SK-N-SH (cell line): ENCODE measurements around the gene TLX3. TPM values are rescaled to one million over a fixed set of nuclear protein-coding genes. Genes with fewer than 3 reads are reported as not detected.

Experiments used
- CTCF ChIA-PET: fragments of 300-600, 350-600 bp; formaldehyde crosslinking; extraction: SDS; loops from one replicate; lab custom pipeline; 2021; lab: Yijun Ruan, JAX
- POLR2A ChIA-PET: fragments of 350-600 bp; sonication (Branson Sonifier 250); formaldehyde crosslinking; extraction: SDS; loops from one replicate; lab custom pipeline; 2020; ENCODE audit warnings: antibody characterized with exemption, inconsistent platforms; lab: Yijun Ruan, JAX
- DNase-seq: peaks from one replicate; pipeline ENCODE4 v3.0.0; 2012
- H2AFZ ChIP-seq: fragments of 200-600 bp; sonication (generic); 2 replicates; pipeline ENCODE4 v1.8.1; 2016; ENCODE audit warnings: antibody characterized with exemption, mild to moderate bottlenecking, low read depth
- H3F3A ChIP-seq: fragments of 200-600 bp; sonication (generic); replicated peaks from 2 replicates; pipeline ENCODE3; 2016; ENCODE audit warnings: antibody characterized with exemption, mild to moderate bottlenecking; ENCODE audit not compliant: insufficient read depth
- H3K27ac ChIP-seq, 2 experiments: fragments of 200-500 bp in 1 of 2; fragments of 200-600 bp in 1 of 2; sonication (Bioruptor generic) in 1 of 2; sonication (generic), shearing (Covaris generic) in 1 of 2; 2 replicates each; pipeline versions ENCODE4 v1.5.1 to v1.6.1; 2014 to 2016; ENCODE audit warnings: low read depth in 2 of 2, inconsistent platforms in 1 of 2, low read length in 1 of 2, mild to moderate bottlenecking in 1 of 2, mixed read lengths in 1 of 2
- H3K27me3 ChIP-seq: fragments of 200-600 bp; sonication (generic), shearing (Covaris generic); 2 replicates; pipeline ENCODE4 v1.6.1; 2016; ENCODE audit warnings: mixed run types; ENCODE audit not compliant: insufficient read depth
- H3K36me3 ChIP-seq, 2 experiments: fragments of 200-500 bp in 1 of 2; fragments of 200-600 bp in 1 of 2; sonication (Bioruptor generic) in 1 of 2; sonication (generic) in 1 of 2; replicated peaks in 1 of 2; 2 replicates each; pipeline versions ENCODE3 to v1.5.1; 2014 to 2016; ENCODE audit warnings: low read length in 1 of 2, mild to moderate bottlenecking in 1 of 2; ENCODE audit not compliant: insufficient read depth in 2 of 2, control insufficient read depth in 1 of 2
- H3K4me1 ChIP-seq, 2 experiments: fragments of 200-500 bp in 1 of 2; fragments of 200-600 bp in 1 of 2; sonication (Bioruptor generic) in 1 of 2; sonication (generic), shearing (Covaris generic) in 1 of 2; 2 replicates each; pipeline versions ENCODE4 v1.5.1 to v1.6.1; 2014 to 2016; ENCODE audit warnings: low read depth in 1 of 2, low read length in 1 of 2, mixed run types in 1 of 2; ENCODE audit not compliant: insufficient read depth in 2 of 2, control insufficient read depth in 1 of 2
- H3K4me2 ChIP-seq: fragments of 200-600 bp; sonication (generic), shearing (Covaris generic); 2 replicates; pipeline ENCODE4 v1.6.1; 2017; ENCODE audit warnings: mixed run types
- H3K4me3 ChIP-seq, 2 experiments: fragments of 200-500 bp in 1 of 2; fragments of 200-600 bp in 1 of 2; sonication (Bioruptor generic) in 1 of 2; sonication (generic), shearing (Covaris generic) in 1 of 2; 2 replicates each; pipeline versions ENCODE4 v1.5.1 to v1.8.1; 2014 to 2016; ENCODE audit warnings: low read depth in 2 of 2, inconsistent platforms in 1 of 2, low read length in 1 of 2, mild to moderate bottlenecking in 1 of 2, mixed read lengths in 1 of 2, moderate library complexity in 1 of 2
- H3K79me2 ChIP-seq: fragments of 200-600 bp; sonication (generic); 2 replicates; pipeline ENCODE4 v1.8.1; 2017; ENCODE audit warnings: mild to moderate bottlenecking; ENCODE audit not compliant: insufficient read depth
- H3K9ac ChIP-seq: fragments of 200-600 bp; sonication (generic); 2 replicates; pipeline ENCODE4 v1.6.1; 2017; ENCODE audit warnings: mixed run types
- H3K9me2 ChIP-seq: fragments of 200-600 bp; sonication (generic); 2 replicates; pipeline ENCODE4 v1.6.1; 2017; ENCODE audit warnings: mixed run types
- H3K9me3 ChIP-seq: fragments of 200-600 bp; sonication (generic); 2 replicates; pipeline ENCODE4 v1.6.1; 2017; ENCODE audit warnings: mixed run types, mild to moderate bottlenecking, moderate library complexity
- H4K20me1 ChIP-seq: fragments of 200-600 bp; sonication (generic); 2 replicates; pipeline ENCODE4 v1.6.1; 2017; ENCODE audit warnings: mild to moderate bottlenecking, mixed run types; ENCODE audit not compliant: insufficient read depth
- EP300 ChIP-seq, 2 experiments: IDR thresholded peaks; 2 replicates each; pipeline versions ENCODE4 v1.4.0 to v1.6.1; 2012; ENCODE audit warnings: borderline replicate concordance in 1 of 2, low read depth in 1 of 2, low read length in 1 of 2
- EZH2phosphoT487 ChIP-seq: fragments of 200-600 bp; sonication (generic); IDR thresholded peaks from 2 replicates; pipeline ENCODE4 v1.6.1; 2017; ENCODE audit warnings: low read depth, mixed run types, mild to moderate bottlenecking, antibody characterized with exemption, moderate library complexity, borderline replicate concordance
- FOSL2 ChIP-seq: IDR thresholded peaks from 2 replicates; pipeline ENCODE4 v1.4.0; 2012; ENCODE audit warnings: low read depth, mild to moderate bottlenecking, moderate library complexity, borderline replicate concordance
- FOXJ3 ChIP-seq: sonication (generic); formaldehyde crosslinking; IDR thresholded peaks from 2 replicates; pipeline ENCODE4 v1.5.1; 2020; ENCODE audit warnings: mild to moderate bottlenecking, missing genetic modification reagents
- FOXM1 ChIP-seq: IDR thresholded peaks from 2 replicates; pipeline ENCODE4 v1.4.0; 2012; ENCODE audit warnings: low read depth, mild to moderate bottlenecking
- JUND ChIP-seq: IDR thresholded peaks from 2 replicates; pipeline ENCODE4 v1.4.0; 2012
- MXI1 ChIP-seq: IDR thresholded peaks from 2 replicates; pipeline ENCODE4 v1.6.1; 2012; ENCODE audit warnings: mild to moderate bottlenecking, low read depth, low read length, improper control_type of control experiment
- NFIC ChIP-seq: IDR thresholded peaks from 2 replicates; pipeline ENCODE4 v1.4.0; 2012; ENCODE audit warnings: borderline replicate concordance
- NRF1 ChIP-seq: IDR thresholded peaks from 2 replicates; pipeline ENCODE4 v1.6.1; 2012; ENCODE audit warnings: low read depth, mild to moderate bottlenecking, low read length
- POLR2AphosphoS5 ChIP-seq: IDR thresholded peaks from 2 replicates; pipeline ENCODE4 v1.6.1; 2012; ENCODE audit warnings: low read depth, low read length
- RCOR1 ChIP-seq: fragments of 150-350 bp; IDR thresholded peaks from 2 replicates; pipeline ENCODE4 v1.6.1; 2017; ENCODE audit warnings: antibody characterized with exemption, low read length
- SMC3 ChIP-seq: IDR thresholded peaks from 2 replicates; pipeline ENCODE4 v1.6.1; 2012; ENCODE audit warnings: low read depth, low read length, improper control_type of control experiment
- TAF1 ChIP-seq: IDR thresholded peaks from 2 replicates; pipeline ENCODE4 v1.6.1; 2012; ENCODE audit warnings: low read depth, mild to moderate bottlenecking, low read length, moderate library complexity, borderline replicate concordance
- TCF12 ChIP-seq: IDR thresholded peaks from 2 replicates; pipeline ENCODE4 v1.4.0; 2012
- YY1 ChIP-seq: IDR thresholded peaks from 2 replicates; pipeline ENCODE4 v1.4.0; 2012; ENCODE audit warnings: low read depth, mild to moderate bottlenecking
- WGBS: methylation state at CpG from one replicate; pipeline ENCODE4 v1.1.6; 2017; ENCODE audit warnings: low lambda C conversion rate; 5-methylcytosine and 5-hydroxymethylcytosine counted together
- polyA plus RNA-seq, 3 experiments: library from polyadenylated mRNA; depleted of rRNA; stranded (reverse); fragments of >200 nt; gene quantifications; 2 replicates each; pipeline ENCODE4 v1.2.3, GENCODE V29; 2012
- TF ChIP-seq, protein P1 (sequence below): IDR thresholded peaks from 2 replicates; pipeline ENCODE4 v1.4.0; 2012; ENCODE audit warnings: low read depth, borderline replicate concordance
- TF ChIP-seq, protein P2 (sequence below): fragments of 200-600 bp; sonication (generic); IDR thresholded peaks from 2 replicates; pipeline ENCODE4 v1.6.1; 2017; ENCODE audit warnings: antibody characterized with exemption, mild to moderate bottlenecking, moderate library complexity
- TF ChIP-seq, protein P3 (sequence below): IDR thresholded peaks from 2 replicates; pipeline ENCODE4 v1.4.0; 2012; ENCODE audit warnings: low read depth
- TF ChIP-seq, protein P4 (sequence below): IDR thresholded peaks from 2 replicates; pipeline ENCODE4; 2012
- TF ChIP-seq, protein P5 (sequence below): fragments of 150-350 bp; IDR thresholded peaks from 2 replicates; pipeline ENCODE4 v1.6.1; 2017; ENCODE audit warnings: antibody characterized with exemption, low read length, low read depth, borderline replicate concordance

TLX3 gene
- polyA plus RNA-seq, 1 of the 3 experiments (the other 2 are of a cell fraction), result 4.7 TPM

DNA sequence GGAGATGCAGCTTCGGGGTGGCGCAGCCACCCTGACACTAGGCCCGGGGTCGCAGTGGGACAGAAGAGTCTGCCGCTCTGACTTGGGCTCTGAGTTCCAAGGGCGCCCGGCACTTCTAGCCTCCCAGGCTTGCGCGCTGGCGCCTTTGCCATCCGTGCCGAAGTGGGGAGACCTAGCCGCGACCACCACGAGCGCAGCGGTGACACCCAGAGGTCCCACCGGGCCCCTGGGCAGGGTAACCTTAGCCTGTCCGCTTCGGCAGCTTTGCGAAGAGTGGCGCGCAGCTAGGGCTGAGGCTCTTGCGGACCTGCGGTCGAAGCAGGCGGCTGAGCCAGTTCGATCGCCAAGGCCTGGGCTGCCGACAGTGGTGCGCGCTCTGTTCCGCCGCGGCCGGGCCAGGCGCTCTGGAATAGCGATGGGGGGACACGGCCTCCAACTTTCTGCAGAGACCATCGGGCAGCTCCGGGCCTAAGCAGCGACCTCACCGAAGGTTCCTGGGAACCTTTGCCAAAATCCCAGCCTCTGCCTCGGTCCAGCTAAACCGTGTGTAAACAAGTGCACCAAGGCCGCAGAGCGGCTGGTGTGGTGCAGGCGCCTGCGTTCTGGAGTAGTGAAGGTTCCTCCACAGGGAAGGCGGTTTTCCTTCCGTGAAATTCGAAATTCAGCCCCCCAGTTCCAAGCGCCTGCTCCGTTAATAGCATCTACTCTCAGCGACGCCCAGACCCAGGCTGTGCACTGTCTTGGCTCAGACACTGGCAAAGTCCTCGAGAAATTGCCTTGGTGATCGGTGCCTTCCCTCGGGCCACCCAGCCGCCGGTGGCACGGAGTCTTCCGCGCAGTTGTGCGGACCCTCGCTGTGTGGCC lies 7.4 kb downstream of the TLX3 start:
- Histone ChIP-seq H3K36me3 (no peaks in the 10 kb centered on the region), H3K79me2 (no peaks in the 10 kb centered on the region), H3K4me2 (no peak overlapping the region), H3K27ac (no peak overlapping the region), H3K27me3 (no peaks in the 10 kb centered on the region), H3K9me3 (no peaks in the 10 kb centered on the region), H3K4me3 (no peak overlapping the region), H3F3A (no peaks in the 10 kb centered on the region), H3K4me1 (peaks cover 0 to 25% of the 10 kb centered on the region in 2 experiments; a peak in 1 of 4 replicates), H4K20me1 (no peaks in the 10 kb centered on the region), H3K9ac (no peak overlapping the region), H2AFZ (no peak overlapping the region), H3K9me2 (no peaks in the 10 kb centered on the region)
- TF ChIP-seq RCOR1 (no peak), EP300 (IDR thresholded peaks at IDR 0.05; ENCODE audit: borderline replicate concordance in 1 of 2, low read depth in 1 of 2, low read length in 1 of 2) (no peak), TAF1 (no peak), FOXM1 (no peak), NRF1 (no peak), YY1 (no peak), JUND (no peak), SMC3 (no peak), MXI1 (no peak), FOSL2 (no peak), FOXJ3 (CRISPR knock-in tag) (no peak), POLR2AphosphoS5 (no peak), EZH2phosphoT487 (no peak), NFIC (no peak), TCF12 (no peak)
- TF ChIP-seq, protein P1, sequence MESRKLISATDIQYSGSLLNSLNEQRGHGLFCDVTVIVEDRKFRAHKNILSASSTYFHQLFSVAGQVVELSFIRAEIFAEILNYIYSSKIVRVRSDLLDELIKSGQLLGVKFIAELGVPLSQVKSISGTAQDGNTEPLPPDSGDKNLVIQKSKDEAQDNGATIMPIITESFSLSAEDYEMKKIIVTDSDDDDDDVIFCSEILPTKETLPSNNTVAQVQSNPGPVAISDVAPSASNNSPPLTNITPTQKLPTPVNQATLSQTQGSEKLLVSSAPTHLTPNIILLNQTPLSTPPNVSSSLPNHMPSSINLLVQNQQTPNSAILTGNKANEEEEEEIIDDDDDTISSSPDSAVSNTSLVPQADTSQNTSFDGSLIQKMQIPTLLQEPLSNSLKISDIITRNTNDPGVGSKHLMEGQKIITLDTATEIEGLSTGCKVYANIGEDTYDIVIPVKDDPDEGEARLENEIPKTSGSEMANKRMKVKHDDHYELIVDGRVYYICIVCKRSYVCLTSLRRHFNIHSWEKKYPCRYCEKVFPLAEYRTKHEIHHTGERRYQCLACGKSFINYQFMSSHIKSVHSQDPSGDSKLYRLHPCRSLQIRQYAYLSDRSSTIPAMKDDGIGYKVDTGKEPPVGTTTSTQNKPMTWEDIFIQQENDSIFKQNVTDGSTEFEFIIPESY, result no peak
- TF ChIP-seq, protein P2, sequence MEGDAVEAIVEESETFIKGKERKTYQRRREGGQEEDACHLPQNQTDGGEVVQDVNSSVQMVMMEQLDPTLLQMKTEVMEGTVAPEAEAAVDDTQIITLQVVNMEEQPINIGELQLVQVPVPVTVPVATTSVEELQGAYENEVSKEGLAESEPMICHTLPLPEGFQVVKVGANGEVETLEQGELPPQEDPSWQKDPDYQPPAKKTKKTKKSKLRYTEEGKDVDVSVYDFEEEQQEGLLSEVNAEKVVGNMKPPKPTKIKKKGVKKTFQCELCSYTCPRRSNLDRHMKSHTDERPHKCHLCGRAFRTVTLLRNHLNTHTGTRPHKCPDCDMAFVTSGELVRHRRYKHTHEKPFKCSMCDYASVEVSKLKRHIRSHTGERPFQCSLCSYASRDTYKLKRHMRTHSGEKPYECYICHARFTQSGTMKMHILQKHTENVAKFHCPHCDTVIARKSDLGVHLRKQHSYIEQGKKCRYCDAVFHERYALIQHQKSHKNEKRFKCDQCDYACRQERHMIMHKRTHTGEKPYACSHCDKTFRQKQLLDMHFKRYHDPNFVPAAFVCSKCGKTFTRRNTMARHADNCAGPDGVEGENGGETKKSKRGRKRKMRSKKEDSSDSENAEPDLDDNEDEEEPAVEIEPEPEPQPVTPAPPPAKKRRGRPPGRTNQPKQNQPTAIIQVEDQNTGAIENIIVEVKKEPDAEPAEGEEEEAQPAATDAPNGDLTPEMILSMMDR, result no peak
- TF ChIP-seq, protein P3, sequence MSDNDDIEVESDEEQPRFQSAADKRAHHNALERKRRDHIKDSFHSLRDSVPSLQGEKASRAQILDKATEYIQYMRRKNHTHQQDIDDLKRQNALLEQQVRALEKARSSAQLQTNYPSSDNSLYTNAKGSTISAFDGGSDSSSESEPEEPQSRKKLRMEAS, result no peak
- TF ChIP-seq, protein P4, sequence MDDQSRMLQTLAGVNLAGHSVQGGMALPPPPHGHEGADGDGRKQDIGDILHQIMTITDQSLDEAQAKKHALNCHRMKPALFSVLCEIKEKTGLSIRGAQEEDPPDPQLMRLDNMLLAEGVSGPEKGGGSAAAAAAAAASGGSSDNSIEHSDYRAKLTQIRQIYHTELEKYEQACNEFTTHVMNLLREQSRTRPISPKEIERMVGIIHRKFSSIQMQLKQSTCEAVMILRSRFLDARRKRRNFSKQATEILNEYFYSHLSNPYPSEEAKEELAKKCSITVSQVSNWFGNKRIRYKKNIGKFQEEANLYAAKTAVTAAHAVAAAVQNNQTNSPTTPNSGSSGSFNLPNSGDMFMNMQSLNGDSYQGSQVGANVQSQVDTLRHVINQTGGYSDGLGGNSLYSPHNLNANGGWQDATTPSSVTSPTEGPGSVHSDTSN, result no peak
- TF ChIP-seq, protein P5, sequence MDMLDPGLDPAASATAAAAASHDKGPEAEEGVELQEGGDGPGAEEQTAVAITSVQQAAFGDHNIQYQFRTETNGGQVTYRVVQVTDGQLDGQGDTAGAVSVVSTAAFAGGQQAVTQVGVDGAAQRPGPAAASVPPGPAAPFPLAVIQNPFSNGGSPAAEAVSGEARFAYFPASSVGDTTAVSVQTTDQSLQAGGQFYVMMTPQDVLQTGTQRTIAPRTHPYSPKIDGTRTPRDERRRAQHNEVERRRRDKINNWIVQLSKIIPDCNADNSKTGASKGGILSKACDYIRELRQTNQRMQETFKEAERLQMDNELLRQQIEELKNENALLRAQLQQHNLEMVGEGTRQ, result no peak
- ChIA-PET CTCF (interaction anchor here (0.5 to 0.9 kb wide), 2 partner anchors 8 to 18 kb away, joined by 3 read pairs; no protein-coding TSS in a partner anchor), POLR2A (interaction anchor here (0.7 kb wide), 1 partner anchor 10 kb away, joined by 3 read pairs; no protein-coding TSS in a partner anchor)
- whole genome bisulfite sequencing, result 98% methylated on average over 40 of the region's 66 CpGs
- no peak for DNase-seq
